ENCODE results near the gene TNFRSF14.
A peak's percentile ranks its signal among the peaks of the same experiment; 100 is the strongest.
"Not testable (repeated sequence)": the region's sequence is repeated elsewhere in the genome, so short reads cannot be mapped to it uniquely, and the experiment has no call there.

TNFRSF14 gene

DNA sequence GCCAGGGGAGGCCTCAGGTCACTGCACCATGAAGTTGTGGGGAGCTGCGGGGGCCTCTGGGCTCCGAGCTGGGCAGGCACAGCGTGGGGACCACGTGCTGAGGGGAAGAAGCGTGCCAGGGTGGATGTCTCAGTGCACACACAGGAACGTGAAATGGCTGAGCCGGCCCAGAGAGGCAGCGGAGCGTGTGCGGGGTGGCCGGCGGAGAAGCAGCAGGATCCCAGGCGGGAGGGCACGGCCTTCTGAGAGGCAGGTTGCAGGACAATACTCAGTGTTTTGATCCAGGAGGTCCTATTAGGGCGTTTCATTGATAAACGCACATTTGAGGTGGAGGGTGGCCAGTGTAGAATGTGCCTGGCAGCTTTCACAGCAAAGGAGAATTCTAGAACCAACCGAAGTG lies 12.9 kb downstream of the TNFRSF14 start:
- DNase-seq, result no peak

DNA sequence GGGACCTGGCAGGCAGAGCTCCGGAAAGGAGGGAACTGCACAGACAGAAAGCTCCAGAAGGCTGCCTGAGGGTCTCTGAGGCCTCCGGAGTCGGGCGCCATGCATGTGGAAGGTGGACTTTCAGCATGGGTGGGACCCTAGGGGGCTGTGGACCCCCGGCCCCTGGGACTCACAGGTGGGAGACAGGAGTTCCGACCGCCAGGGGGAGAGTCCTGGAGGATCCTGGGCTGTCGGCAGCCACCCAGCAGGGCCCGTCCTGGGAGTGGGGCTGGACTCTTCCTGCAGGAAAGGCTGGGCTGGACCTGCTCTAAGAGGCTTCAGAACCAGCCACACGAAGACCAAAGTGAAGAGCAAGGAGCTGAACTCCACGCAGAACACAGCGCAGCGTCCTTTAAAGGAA lies 13.5 kb downstream of the TNFRSF14 start:
- DNase-seq, result not testable (repeated sequence)

DNA sequence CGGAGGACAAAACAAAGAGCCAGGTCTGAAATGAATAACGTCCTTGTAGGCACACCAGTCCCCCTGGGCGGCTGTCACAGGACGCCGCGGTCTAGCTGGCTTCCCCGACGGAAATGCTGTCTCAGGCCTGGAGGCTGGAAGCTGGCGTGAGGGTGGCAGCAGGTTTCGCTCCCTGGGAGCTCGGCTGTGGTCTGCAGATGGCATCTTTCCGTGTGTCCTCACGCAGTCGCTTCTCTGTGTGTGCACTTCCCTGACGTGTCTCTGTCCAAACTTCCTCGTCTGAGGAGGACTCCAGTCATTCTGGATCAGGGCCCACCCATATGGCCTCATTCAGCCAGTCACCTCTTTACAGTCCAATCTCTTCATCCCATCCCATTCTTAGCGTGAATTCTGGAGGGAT lies 14.2 kb downstream of the TNFRSF14 start:
- DNase-seq, result no peak

DNA sequence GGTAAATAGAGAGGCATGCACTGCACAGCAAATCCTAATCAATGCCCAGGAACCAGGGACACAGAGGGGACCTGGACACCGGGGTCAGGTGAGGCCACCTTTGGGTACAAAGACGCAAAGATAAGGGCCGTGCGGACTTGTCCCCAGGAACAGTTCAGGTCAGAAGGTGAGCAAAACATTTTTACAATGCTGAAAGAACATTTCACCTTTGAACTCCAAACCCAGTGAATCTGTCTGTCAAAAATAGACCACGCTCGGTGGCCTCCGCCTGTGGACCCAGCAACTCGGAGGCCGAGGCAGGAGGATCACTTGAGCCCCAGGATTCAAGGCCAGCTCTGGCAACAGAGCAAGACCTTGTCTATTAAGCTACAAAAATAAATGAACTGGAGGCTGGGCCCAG lies 15.2 kb downstream of the TNFRSF14 start:
- no peak for DNase-seq

DNA sequence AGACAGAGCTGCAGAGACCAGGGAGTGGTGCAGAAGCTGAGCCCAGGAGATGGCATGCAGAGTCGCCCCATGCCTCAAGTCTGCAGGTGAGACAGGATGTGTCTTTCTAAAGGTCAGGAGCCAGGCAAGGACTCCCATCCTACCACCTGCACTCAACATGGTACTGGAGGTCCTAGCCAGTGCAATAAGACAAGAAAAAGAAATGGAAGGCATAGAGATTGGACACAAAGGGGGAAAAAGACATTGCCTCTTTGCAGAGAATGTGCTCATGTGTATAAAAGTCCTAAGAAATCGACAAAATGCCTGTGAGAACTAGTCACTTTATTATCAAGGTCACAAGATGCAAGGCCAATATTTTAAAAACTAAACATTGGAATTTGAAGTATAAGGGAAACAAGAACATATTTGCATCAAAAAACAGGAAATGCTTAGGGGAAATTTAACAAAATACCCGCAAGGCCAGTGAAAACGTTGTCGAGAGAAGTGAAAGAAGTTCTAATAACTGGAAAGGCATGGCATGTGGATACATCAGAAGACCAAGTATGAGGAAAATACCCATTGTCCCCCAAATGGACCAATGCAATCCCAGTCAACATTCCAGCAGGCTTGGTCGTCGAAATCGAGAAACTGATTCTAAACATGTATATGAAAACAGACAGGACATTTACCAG lies 17.2 kb downstream of the TNFRSF14 start:
- DNase-seq, result no peak

DNA sequence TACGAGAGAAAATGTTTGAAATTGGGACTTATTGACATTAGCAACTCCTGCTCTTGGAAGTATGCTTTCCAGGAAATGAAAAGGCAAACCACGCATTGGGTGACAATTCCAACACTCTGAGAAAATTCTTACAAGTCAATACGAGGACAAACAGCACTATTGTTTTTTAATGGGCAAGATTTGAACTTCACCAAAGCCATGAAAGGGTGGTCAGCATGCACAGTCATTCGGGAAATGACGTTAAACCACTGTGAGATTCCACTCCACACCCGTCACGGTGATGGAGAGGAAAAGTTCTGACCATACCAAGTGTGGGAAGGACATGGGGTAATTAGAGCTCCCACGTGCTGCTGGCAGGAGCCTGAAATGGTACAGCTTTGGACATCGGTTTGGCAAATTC lies 18.2 kb downstream of the TNFRSF14 start:
- DNase-seq, result no peak

DNA sequence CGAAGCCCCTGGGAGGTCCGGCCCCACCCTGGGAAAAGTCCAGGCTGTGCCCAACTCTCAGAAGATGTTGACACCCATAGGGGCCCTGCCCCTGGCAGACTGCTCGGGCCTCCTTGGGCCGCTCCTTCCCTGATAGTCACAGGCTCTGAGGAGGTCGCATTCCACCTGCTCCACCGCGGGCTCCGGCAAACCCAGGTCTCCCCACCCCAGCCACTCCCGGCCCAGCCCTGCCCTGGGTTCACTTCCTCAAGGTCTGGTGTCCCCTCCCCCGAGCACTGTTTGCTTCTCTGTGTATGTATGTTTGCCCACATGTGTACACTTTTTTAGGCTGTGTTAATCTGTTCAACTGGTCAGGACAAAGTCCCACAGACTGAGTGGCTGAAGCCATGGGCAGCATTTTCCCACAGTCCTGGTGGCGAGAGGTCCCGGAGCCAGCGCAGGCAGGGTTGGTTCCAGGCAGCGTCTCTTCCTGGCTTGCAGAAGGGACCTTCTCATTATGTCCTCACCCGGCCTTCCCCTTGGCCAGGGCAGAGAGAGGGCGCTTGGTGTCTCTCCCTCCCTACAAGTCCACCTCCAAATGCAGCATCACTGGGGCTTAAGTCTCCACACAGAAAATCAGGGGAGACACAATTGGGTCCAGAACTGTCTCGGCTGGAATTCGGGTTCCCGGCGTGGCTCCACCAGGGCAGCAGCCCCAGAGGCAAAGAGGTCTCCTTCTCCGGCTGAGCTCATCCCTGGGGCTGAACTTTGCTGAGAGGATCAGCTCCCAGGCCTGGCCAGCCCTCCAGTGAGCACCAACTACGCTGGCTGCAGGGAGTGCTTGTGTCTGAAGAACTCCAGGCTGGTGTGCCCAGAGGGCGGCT lies 19.9 kb downstream of the TNFRSF14 start:
- DNase-seq, result no peak

DNA sequence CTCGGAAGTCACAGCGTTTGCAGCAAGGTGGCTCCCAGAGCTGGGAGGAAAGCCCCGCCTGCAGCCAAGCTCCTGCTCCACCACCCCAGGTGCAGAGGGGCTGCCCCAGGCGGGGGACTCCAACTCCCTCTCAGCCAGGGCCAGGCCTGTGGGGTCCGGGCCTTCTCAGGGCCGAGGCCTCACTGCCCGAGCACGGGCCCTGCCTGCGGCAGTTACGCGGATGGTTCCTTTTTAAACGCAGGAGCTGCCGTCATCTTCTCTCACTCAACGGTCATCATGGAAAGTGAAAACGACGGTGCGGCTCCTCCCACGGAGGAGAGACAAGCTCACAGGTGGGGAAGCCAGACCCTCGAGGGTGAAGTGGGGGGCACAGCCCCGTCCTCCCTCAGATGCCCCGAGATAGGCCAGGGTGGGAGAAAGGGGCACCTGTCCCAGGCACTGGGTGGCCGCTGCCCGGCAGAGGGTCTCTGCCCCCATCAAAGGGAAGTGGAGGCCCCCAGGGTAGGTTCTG lies 21.4 kb downstream of the TNFRSF14 start:
- DNase-seq, result peak; percentile 39

DNA sequence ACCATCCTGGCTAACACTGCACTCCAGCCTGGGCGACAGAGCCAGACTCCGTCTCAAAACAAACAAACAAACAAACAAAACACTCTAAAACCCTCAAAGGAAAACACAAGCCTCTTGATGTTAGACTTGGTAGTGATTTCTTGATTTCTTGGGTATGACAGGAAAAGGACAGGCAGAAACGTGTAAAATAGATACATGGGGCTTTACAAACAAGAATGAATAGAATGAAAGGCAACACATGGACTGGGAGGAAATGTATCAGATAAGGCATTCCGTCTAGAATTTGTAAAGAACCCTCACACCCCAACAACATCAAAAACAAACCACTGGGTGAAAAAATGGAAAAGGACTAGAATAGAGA lies 22.6 kb downstream of the TNFRSF14 start:
- DNase-seq, result no peak

DNA sequence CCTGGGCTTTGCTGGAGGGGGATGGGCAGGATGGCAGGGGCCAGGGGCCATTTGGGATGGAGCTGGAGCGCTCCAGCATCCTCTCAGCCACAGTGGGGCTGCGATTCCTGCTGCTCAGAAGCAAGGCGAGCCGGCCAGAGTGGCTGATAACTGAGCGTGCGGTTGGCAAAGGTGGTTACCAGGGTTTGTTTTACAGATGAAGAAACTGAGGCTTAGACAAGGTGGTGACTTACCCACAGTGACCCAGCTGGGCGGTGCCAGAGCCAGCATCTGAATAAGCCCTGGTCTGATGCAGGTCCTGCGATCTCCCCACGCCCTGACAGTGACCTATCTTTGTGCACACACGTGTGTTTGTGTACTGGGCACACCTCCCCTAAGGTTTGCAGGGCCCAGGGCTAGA lies 24.5 kb downstream of the TNFRSF14 start:
- DNase-seq, result no peak

DNA sequence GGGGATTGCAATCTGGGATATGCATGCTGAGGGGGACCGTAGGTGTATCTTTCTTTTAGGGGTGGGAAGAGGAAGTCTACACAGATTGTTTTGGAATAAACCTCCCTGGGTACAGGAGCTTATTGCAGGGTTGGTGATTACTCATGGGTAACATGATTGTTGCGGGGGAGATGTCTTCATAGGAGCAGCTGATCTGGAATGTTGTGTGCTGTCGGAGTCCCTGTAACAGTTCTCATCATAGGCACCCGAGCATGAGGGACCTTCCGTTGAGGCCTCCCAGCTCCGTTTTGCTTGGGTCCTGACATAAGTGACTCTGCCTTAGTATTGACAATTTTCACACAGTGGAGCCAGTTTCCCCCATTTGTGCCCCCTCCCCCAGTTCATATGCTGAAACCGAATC lies 26.2 kb downstream of the TNFRSF14 start:
- no peak for DNase-seq

DNA sequence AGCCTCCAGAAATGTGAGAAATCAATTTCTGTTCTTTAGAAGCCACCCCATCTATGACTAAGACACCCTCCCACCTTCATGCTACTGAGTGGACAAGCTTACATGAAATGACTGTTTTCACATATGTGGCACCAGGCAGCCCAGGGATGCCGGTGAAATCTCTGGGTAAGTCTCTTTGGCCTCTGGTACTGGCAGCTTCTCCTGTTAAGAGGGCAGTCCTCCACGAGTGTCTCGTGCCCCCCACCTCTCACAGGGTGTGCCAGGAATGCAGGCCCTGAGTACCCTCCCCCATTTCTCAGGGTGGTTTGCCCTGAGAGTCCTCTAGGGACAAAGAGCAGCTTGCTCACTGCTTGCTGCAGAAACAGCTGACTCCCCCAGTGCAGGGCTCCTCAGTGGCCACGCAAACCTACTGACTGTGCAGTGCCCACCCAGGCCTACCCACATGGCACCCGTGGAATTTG lies 27.2 kb downstream of the TNFRSF14 start:
- DNase-seq, result peak; percentile 30

DNA sequence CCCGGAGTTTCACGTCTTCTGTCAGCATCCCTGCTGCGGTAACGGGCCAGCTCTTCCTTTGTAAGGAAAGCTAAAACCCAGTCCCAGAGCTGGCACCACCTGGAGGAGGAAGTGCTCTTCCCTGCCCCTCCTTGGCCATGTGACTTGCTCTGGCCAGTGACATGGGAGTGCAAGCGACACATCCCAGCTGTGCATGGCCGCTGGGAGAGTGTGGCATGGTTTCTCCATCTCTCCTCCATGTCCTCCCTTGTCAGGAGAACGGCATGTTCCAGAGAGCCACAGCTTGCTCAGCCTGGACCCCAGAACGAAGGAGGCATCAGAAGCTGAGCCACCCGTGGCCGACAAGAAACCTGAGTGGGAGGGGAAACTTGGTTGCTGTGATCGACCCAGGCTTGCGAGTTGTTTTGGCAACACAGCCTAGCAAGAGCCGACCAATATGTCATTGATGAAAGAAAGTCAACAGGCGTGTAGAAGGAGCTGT lies 27.7 kb downstream of the TNFRSF14 start:
- DNase-seq, result peak; percentile 30

DNA sequence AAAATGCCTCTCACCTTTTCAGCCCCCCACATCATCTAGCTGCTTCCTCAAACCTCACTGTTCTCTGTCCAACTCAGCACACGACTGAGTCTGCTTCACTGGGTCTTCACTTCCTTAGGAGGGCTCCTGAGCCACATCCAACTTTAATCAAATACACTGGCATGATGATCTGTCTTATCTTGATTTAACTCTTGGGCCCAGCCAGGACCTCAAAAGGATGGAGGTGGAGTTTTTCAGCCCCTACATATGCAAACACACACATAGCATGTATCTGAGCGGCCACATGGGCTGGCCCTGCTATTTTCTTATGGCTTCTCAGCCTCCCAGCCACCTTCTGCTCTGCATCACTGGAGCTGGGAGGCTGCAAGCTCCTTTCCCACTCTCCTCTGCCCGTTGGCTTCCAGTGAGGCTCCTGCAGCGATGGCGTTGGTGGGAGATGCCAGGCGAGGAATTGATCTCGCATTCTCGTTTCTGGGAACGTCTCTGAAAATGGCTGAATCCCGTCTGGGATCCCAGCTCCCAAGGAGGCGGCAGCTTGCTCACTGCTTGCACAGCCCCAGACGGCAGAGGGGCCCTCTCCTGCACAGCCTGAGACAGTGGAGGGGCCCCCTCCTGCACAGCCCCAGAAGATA lies 28.6 kb downstream of the TNFRSF14 start:
- no peak for DNase-seq

DNA sequence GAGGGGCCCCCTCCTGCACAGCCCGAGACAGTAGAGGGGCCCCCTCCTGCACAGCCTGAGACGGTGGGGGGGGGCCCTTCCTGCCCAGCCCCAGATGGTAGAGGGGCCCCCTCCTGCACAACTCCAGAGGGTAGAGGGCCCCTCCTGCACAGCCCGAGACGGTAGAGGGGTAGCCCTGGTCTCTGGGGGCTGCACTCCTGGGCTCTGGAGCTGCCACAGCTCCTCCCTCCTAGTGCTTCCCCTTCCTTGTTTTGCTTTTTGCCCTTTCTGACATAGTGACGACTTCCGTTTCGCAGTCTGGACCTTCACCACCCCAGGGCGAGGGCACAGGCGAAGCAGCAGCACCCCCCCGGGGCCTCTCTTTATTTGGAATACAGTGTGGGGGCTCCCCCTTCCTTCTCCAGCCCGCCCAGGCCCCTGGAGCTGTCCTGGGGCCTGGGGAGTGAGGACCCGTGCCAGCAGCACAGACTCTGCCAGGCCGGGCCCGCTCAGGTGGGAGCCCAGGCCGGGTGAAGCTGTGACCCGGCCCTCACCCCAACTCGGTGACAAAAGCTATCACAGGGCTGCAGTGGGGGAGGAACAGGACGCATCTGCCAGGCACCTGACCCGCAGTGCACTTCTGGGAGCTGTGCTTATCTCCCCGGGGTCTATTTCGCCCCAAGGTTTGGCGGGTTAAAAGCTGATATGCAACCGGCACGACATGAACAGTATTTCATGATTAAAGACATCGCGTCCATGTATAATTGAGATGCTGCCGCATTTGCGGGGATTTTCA lies 29.3 kb downstream of the TNFRSF14 start:
- DNase-seq, result peak; percentile 57

DNA sequence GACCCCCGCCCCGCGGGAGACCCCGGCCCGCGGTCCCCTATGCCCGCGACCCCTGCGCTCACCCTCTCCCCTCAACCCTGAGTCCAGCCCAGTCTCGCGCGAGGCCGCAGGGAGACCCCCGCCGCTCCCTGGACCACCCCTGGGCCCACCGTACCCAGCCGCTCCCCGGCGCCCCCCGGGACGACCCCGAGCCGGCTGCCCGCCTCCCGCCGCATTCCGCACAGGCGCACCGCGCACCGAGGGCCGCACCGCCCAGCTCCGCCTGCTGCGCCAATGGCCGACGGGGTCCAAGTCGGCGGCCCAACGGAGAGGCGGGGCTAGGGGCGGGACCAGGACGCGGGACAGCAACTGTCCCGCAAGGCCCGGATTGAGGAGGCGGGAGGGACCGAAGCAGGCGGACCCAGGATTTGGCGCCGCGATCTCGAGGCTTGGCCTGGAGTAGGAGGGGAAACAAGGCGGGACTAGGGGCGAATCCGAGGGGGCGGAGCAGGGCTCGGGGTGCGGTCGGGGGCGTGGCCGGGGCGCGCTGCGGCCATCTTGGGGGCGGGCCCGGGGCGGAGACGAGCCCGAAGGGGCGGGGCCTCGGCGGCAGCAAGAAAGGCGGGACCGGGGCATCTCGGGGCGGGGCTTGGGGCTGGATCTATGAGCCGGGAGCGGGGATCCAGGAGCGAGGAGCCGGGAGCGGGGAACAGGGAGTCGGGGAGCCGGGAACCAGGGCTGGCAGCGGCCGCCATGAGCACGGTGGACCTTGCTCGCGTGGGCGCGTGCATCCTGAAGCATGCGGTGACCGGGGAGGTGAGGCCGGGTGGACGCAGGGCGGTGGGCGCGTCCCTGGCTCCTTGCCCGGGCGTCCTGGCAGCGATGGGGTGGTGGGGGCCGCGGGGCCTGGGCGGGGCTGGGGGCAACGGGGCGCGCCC lies 30.2 kb downstream of the TNFRSF14 start, which contains the start of gene PRXL2B:
Gene PRXL2B, plus strand, starts transcription at position 624 of the 917 bp plus-strand sequence. Its CDS starts 109 bp downstream, at position 733.
- DNase-seq, result peak; percentile 98

DNA sequence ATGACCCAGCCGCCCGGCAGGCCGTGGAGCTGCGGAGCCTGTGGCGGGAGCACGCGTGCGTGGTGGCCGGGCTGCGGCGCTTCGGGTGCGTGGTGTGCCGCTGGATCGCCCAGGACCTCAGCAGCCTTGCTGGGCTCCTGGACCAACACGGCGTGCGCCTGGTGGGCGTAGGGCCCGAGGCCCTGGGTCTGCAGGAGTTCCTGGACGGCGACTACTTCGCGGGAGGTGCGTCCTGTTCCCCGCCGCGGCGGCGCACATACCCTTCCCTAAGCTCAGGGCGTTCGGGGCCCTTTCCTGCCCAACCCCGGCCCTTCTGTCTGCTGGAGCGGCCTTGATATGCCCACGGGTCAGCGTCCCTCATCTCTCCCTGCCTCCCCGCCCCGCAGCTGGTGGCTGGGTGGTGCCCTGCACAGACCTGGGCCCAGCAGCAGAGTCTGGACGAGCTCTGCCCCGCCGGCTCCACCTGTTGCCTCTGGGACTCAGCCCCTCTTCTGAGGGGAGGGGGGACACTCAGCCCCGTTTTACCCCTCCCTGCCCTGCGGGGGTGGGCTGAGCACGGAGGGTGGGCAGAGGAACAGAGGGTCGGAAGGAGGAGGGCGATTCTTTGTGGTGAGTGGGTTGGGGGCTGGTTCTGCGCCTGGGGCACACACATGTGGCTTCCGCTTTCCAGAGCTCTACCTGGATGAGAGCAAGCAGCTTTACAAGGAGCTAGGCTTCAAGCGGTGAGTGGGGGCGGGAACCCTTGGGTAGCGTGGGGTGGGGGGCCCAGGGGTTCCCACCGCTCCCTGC lies 31.1 kb downstream of the TNFRSF14 start:
- DNase-seq, result no peak

DNA sequence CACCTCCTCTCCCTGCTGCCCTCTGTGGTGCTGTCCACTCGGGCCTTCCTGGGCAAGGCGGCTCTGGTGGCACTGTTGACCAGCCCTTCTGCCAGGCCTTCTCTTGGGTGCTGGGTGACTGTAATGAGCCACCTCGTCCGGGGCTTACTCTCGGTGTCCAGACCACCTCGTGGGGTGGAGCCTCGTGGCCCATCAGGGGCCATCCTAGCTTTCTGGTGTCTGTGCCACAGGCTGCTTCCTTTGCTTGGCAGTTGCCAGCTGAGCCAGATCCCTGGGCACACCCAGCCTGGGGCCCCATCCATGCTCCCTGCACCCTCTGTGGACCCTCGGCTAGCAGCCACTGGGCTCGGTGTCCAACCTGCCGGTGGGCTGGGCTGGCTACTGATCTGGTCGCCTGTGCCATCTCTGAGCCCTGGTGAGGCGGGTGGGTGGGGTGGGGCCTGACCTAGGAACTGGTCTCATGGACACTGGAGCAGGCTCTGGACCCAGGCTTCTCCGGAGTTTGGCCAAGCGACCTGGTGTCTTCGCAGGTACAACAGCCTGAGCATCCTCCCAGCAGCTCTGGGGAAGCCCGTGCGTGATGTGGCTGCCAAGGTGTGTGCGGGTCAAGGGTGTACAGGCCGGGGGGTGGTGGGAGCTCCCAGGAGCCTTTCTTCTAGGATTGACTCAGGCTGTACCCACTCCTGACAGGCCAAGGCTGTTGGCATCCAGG lies 31.8 kb downstream of the TNFRSF14 start:
- DNase-seq, result no peak

DNA sequence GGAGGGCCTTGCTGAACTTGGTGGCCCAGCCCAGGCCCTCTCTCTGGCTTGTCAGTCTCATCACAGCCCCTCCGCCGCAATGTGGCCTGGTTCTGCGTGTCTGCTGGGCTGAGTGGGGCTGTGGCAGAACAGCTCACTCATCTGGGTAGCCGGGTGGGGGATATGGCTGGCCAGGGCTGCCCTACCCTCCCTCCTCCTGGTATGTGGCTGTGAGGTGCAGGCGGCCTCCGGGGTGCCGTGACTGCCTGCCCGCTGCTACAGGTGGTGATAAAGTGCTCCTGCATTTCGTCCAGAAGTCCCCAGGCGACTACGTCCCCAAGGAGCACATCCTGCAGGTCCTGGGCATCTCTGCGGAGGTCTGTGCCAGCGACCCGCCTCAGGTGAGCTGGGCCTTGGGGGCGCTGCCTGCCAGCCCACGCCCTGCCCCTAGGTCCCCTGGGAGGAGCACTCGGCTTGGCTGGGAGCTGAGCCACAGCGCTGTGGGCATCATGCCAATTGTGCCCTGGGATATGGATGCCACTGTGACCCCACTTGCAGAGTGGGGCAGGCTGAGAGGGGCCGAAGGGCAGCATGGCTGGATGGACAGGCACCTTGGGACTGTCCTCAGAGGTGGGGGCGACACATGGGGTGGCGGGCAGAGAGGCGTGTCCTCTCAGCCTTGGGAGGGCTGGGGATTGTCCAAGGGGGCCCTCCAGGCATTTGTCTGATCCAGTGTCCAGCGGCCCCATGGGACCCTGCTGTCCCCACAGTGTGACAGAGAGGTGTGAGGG lies 32.7 kb downstream of the TNFRSF14 start:
- no peak for DNase-seq
